Parathyroid adenoma (tissue), 2 donors: Measurements from ENCODE around the gene BET1.

Experiments
- H2AFZ ChIP-seq: fragments of 300-600 bp; sonication (generic); one replicate; pipeline ENCODE4 v1.7.0; 2017; ENCODE audit warnings: antibody characterized with exemption, mild to moderate bottlenecking
- H3K27ac ChIP-seq: fragments of 300-600 bp; sonication (generic); one replicate; pipeline ENCODE4 v1.7.0; 2017
- H3K27me3 ChIP-seq: fragments of 300-600 bp; sonication (generic); one replicate; pipeline ENCODE4 v1.7.0; 2017; ENCODE audit warnings: low read length; ENCODE audit not compliant: control insufficient read depth, insufficient read depth
- H3K36me3 ChIP-seq: fragments of 300-600 bp; sonication (generic); one replicate; pipeline ENCODE4 v1.7.0; 2017; ENCODE audit warnings: low read length; ENCODE audit not compliant: control insufficient read depth, insufficient read depth
- H3K4me1 ChIP-seq: fragments of 300-600 bp; sonication (generic); one replicate; pipeline ENCODE4 v1.7.0; 2017; ENCODE audit warnings: control low read depth
- H3K4me2 ChIP-seq: fragments of 300-600 bp; sonication (generic); one replicate; pipeline ENCODE4 v1.7.0; 2017; ENCODE audit warnings: low read length
- H3K4me3 ChIP-seq: fragments of 300-600 bp; sonication (generic); one replicate; pipeline ENCODE4 v1.7.0; 2017; ENCODE audit warnings: low read depth, low read length
- H3K79me2 ChIP-seq: fragments of 300-600 bp; sonication (generic); one replicate; pipeline ENCODE4 v1.7.0; 2017; ENCODE audit warnings: control low read depth
- H3K9ac ChIP-seq: fragments of 300-600 bp; sonication (generic); one replicate; pipeline ENCODE4 v1.7.0; 2017; ENCODE audit warnings: mild to moderate bottlenecking
- H3K9me3 ChIP-seq: fragments of 300-600 bp; sonication (generic); one replicate; pipeline ENCODE4 v1.7.0; 2017; ENCODE audit warnings: low read length; ENCODE audit not compliant: control insufficient read depth
- TF ChIP-seq, protein P1 (sequence below): fragments of 300-600 bp; sonication (generic); IDR thresholded peaks from one replicate; pipeline ENCODE4 v1.7.0; 2017; ENCODE audit warnings: antibody characterized with exemption, mild to moderate bottlenecking
- donor health status: primary hyperparathyroidism.

BET1 gene

DNA sequence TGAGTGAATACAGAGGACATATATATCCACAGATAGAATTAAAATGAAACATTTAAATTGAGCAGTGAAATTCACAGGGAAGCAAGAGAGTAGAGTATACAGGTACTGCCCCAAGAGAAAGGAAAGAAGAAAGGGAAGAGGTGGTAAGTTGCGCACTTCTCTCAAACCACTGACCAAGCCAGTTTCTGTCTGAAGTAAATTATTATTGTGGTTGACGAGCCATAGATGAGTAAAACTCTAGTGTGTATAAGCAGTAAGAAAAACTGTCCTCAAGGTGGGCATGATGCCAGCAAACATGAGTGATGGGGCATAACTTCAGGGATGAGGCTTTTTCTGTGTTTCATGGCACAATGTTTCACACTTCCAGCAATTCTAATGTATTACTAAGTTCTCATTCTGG lies 4.4 kb upstream of the BET1 start:
- H3K4me3 ChIP-seq: no peak overlapping the region
- H3K9ac ChIP-seq: no peak overlapping the region
- H3K4me1 ChIP-seq: peaks cover 3% of the 10 kb centered on the region
- no peak overlapping the region for H2AFZ ChIP-seq
- peaks cover 5% of the 10 kb centered on the region for H3K79me2 ChIP-seq
- H3K36me3 ChIP-seq: no peaks in the 10 kb centered on the region
- TF ChIP-seq, protein P1, sequence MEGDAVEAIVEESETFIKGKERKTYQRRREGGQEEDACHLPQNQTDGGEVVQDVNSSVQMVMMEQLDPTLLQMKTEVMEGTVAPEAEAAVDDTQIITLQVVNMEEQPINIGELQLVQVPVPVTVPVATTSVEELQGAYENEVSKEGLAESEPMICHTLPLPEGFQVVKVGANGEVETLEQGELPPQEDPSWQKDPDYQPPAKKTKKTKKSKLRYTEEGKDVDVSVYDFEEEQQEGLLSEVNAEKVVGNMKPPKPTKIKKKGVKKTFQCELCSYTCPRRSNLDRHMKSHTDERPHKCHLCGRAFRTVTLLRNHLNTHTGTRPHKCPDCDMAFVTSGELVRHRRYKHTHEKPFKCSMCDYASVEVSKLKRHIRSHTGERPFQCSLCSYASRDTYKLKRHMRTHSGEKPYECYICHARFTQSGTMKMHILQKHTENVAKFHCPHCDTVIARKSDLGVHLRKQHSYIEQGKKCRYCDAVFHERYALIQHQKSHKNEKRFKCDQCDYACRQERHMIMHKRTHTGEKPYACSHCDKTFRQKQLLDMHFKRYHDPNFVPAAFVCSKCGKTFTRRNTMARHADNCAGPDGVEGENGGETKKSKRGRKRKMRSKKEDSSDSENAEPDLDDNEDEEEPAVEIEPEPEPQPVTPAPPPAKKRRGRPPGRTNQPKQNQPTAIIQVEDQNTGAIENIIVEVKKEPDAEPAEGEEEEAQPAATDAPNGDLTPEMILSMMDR: no peak
- H3K4me2 ChIP-seq: no peak overlapping the region
- no peaks in the 10 kb centered on the region for H3K9me3 ChIP-seq
- no peaks in the 10 kb centered on the region for H3K27me3 ChIP-seq
- no peak overlapping the region for H3K27ac ChIP-seq

DNA sequence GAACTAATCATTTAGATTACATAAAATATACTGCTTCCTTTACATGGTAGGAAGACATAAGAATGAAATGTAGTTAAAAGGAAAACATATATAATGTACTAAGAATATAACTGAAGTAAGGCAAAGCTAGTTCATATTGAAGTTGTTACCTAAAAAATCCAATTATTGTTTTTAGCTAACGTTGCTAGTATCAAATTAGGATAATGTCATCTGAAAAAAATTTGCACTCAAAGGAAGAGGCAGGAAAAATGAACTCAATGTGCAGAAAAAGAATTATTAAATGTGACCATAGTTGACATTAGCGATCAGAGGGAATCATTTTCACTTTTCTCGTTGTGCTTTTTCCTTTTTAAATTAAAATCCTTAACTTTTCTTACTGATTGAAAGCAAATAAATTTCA lies 1.6 kb upstream of the BET1 start:
- Histone ChIP-seq H3K27me3 (no peaks in the 10 kb centered on the region), H3K27ac (no peak overlapping the region), H3K4me3 (no peak overlapping the region), H3K4me2 (no peak overlapping the region), H3K9me3 (no peaks in the 10 kb centered on the region), H3K4me1 (peaks cover 6% of the 10 kb centered on the region), H3K9ac (no peak overlapping the region), H3K79me2 (peaks cover 18% of the 10 kb centered on the region), H2AFZ (no peak overlapping the region), H3K36me3 (no peaks in the 10 kb centered on the region)
- TF ChIP-seq, protein P1: no peak

DNA sequence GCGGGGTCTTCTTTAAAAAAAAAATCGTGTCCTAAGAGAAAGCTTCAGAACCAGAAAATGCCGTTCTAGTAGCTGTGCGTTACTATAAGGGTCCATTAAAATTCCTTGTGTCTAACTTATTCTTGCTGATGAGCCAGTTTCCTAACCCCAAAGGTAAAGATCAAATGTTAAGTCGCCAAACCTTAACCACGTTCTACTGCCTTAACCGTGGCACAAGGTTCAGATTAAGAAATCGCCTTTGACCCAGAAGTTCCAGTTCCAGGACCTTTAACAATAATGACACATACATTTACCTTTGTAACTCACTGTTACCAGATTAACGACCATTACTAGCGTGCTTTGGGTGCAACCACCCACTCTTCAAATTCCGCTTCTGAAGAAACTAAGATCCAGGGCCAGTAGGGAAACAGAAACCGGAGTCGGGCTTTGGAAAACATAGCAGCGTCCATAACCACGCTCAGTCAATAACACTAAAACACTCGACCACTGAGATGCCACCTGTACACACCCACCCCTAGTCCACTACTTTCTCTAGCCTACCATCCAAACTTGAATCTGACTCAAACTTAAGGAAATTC lies 620 bp downstream of the BET1 start:
- Histone ChIP-seq H3K4me2 (peak overlapping the region; percentile 92), H3K4me3 (peak overlapping the region; percentile 95), H3K27ac (peak overlapping the region; percentile 59), H3K79me2 (peaks cover 19% of the 10 kb centered on the region), H3K36me3 (no peaks in the 10 kb centered on the region), H2AFZ (peak overlapping the region; percentile 90), H3K4me1 (peaks cover 6% of the 10 kb centered on the region), H3K27me3 (no peaks in the 10 kb centered on the region), H3K9me3 (no peaks in the 10 kb centered on the region), H3K9ac (peak overlapping the region; percentile 61)
- TF ChIP-seq, protein P1: no peak

GRCh38 chr7:94001396-94001795 lies 2.8 kb downstream of the BET1 start:
- peaks cover 19% of the 10 kb centered on the region for H3K79me2 ChIP-seq
- H3K4me3 ChIP-seq: no peak overlapping the region
- H3K9ac ChIP-seq: no peak overlapping the region
- peaks cover 6% of the 10 kb centered on the region for H3K4me1 ChIP-seq
- TF ChIP-seq, protein P1: no peak
- no peak overlapping the region for H3K27ac ChIP-seq
- no peaks in the 10 kb centered on the region for H3K27me3 ChIP-seq
- no peaks in the 10 kb centered on the region for H3K9me3 ChIP-seq
- no peak overlapping the region for H2AFZ ChIP-seq
- H3K4me2 ChIP-seq: no peak overlapping the region
- no peaks in the 10 kb centered on the region for H3K36me3 ChIP-seq

DNA sequence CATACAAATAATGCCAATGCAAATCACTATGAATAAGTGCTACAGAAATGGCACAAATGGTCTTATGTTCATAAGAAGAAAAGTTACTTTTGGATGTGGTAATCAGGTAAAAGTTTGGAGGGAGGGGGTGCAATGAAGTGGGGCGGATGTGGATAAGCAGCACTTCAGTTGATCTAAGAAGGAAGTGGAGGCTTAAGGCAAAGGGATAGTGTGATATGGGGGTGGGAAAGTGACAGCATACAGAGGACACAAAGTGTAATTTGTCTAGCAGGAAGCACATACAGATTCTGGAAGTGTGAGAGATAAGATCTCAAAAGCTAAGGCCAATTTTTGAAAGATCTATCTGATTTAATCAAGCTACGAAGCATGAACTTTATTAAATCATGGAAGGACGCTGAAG lies 6.3 kb downstream of the BET1 start:
- Histone ChIP-seq H3K36me3 (no peaks in the 10 kb centered on the region), H3K4me3 (no peak overlapping the region)

More for the DNA sequence above, 6.3 kb downstream of the BET1 start:
- TF ChIP-seq, protein P1: no peak
- H3K27ac ChIP-seq: no peak overlapping the region
- H3K9ac ChIP-seq: no peak overlapping the region
- no peaks in the 10 kb centered on the region for H3K9me3 ChIP-seq
- H2AFZ ChIP-seq: no peak overlapping the region
- peaks cover 12% of the 10 kb centered on the region for H3K79me2 ChIP-seq
- no peaks in the 10 kb centered on the region for H3K27me3 ChIP-seq
- H3K4me1 ChIP-seq: peaks cover 2% of the 10 kb centered on the region
- no peak overlapping the region for H3K4me2 ChIP-seq
